ENCODE data around the gene PTK7.

Gene PTK7

GRCh38 chr6:43146709-43147688, 70.9 kb downstream of the PTK7 start:
- DNase-seq: no peak

DNA sequence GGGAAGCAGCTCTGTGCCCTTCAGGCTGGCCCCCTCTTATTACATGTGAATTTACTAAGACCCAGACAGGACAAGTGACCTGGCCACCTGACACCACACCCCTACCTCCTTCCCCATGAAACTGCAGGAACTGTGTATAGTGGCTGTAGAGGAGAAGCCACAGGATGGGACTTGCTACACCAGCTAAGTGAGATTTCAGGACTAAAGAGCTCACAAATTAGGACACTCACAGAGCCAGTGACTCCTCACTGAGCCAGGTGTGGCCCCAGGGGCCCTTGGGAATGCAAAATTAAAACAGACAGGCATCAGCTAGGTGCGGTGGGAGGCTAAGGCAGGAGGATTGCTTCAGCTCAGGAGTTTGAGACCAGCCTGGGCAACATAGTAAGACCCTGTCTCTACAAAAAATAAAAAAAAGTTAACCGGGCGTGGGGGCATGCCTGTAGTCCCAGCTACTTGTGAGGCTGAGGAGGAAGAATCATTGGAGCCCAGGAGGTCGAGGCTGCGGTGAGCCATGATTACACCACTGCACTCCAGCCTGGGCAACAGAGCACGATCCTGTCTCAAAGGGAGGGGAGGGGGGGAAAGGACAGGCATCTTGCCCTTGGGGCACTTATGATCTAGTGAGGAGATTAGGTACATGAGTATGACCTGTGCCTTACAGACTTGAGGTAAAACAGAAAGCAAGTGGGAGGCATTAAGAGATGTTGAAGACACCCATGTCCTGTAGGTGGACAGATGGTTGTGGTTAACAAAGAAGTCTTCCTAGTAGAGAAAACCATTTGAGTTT, 71.8 kb downstream of the PTK7 start:
- no peak for DNase-seq

GRCh38 chr6:43149265-43149664, 73.2 kb downstream of the PTK7 start:
- DNase-seq: no peak

GRCh38 chr6:43150051-43150751, 74.1 kb downstream of the PTK7 start:
- DNase-seq: no peak

GRCh38 chr6:43159599-43159998, 83.5 kb downstream of the PTK7 start:
- no peak for DNase-seq

DNA sequence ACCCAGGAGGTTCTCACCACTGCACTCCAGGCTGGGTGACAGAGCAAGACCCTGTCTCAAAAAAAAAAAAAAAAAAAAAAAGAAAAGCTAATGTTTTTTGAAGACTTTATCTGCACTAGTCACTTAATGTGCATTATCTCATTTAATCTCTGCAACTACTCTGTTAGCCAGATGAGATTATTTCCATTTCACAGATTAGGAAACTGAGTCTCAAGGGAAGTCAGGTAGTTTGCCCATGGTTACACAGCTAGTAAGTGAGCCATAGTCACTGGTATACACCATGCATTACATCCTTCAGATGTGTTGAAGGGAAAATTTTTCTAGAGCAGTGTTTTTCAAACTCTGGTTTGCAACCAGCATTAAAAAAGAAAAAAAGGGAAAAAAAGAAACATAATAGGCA, 87.8 kb downstream of the PTK7 start:
- no peak for DNase-seq

DNA sequence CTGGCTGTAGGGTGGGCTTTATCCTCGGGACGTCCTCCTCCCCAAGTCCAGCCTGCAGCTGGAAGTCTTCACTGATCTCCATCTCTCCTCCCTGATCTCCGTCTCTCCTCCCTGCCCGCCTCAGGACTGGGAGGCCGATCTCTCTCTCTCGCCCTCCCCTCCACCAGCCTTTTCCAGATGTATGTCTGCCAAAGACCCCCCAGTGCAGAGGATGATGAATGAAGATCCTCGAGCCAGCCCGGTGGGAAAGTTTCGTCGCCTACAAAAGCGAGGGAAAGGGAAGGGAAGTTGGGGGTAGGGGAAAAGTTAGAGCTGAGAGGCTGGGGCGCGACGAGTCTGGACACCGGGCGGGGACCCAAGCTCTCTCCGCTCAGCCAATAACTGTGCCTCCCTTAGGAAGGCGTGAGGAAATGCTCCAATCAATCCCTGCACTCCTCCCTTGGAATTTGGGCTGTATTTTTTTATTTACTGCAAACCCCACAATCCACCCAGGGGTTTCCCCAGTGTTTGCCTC, 94.4 kb downstream of the PTK7 start:
- DNase-seq: no peak

DNA sequence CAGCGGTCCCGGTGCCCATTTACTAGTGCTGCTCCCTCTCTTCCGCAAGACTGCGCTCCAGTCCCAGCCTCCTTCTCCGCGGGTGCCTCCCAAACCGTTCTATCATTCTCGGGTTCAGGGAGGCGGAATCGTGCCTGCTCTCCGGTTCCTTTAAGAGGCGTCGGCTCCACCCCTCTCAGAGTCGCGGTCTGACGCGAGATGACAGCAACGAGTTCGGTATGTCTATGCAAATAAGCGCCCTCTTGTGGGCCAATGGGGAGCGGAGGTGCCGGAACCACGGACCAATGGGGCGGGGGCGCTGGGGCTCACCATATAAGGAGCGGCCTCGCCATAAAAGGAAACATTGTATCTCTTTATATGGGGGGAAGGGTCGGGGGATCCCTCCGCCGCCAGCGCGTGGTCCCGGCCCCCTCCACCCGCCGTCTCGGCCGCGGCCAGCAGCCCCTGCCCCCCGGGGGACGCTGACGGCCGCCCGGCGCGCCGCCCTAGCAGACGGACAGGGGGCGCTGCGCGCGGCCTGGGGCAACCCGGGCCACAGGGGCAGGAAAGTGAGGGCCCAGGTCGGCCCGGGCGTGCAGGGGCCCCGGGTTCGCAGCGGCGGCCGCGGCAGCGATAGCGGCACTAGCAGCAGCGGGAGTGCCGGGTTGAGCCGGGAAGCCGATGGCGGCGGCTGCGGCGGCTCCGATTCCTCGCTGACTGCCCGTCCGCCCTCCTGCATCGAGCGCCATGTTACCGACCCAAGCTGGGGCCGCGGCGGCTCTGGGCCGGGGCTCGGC, 95.0 kb downstream of the PTK7 start, which contains the start of gene SRF:
Gene SRF, plus strand, starts transcription at position 339 of the 776 bp plus-strand sequence. Its CDS starts 388 bp downstream, at position 727.
- peak; percentile 99 for DNase-seq

DNA sequence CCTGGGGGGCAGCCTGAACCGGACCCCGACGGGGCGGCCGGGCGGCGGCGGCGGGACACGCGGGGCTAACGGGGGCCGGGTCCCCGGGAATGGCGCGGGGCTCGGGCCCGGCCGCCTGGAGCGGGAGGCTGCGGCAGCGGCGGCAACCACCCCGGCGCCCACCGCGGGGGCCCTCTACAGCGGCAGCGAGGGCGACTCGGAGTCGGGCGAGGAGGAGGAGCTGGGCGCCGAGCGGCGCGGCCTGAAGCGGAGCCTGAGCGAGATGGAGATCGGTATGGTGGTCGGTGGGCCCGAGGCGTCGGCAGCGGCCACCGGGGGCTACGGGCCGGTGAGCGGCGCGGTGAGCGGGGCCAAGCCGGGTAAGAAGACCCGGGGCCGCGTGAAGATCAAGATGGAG, 95.6 kb downstream of the PTK7 start:
- peak; percentile 28 for DNase-seq

- DNase-seq: peak; percentile 39
These were observed 96.2 kb downstream of the PTK7 start for GRCh38 chr6:43172104-43173007.

DNA sequence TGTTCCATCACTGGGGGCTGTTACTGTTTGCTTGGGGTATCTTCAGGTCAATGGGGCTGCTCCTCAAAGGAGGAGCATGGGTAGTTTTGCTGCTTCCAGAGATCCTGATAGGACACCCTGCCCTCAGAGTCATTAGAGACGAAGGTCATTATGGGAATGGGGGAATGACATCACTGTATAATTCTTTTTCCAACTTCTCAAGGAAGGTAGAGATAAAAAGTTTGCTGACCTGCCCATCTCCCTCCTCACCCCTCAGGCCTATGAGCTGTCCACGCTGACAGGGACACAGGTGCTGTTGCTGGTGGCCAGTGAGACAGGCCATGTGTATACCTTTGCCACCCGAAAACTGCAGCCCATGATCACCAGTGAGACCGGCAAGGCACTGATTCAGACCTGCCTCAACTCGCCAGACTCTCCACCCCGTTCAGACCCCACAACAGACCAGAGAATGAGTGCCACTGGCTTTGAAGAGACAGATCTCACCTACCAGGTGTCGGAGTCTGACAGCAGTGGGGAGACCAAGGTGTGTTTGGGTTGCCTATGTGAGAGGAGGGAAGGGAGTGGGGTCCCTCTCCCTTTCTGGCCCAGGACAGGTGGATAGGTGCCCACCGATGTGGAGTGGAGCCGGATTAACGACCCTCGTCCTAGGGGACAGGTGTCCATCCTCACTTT, 97.6 kb downstream of the PTK7 start:
- DNase-seq: peak; percentile 21

DNA sequence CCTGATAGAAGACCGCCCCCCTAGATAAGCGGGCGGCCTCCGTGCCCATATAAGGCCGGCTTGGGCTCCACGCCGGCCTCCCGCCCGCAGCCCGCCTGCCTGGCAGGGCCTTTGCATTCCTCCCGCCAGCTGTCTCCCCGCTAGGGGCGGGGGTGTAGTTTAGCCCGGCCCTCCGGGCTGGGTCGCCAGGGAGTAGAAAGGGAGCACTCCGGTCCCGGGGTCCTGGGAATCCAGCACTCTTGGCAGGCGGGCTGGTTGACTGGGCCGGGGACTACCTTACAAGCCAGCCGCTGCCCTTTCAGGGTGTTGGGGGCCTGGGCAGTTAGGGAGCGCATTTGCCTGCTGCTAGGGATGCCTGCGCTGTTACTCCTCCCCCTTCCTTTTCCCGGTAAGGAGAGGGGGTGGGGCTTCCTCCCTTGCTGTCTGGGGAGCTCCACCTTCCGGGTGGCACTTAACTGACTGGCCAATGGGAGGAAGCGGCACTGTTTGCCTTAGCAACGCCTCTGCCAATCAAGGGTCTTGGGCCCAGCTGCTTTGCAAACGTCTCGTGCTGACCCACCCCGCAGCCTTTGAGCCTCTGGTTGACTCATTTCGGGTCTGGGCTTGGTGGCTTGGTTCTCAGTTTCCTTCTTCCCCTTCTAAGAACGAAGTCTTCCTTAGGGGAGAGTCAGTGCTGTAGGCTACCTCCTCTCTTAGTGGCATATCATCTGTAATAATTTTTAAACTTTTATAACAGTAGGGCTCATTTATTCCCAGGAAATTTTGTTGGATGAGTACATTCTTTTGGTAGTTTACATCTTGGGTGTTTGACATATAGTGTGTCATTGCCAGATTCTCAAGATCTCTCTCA, 98.4 kb downstream of the PTK7 start:
- peak; percentile 92 for DNase-seq

- no peak for DNase-seq
These were observed 99.7 kb downstream of the PTK7 start for GRCh38 chr6:43175676-43176422.

- DNase-seq: no peak
These were observed 100.3 kb downstream of the PTK7 start for GRCh38 chr6:43176423-43176786.

GRCh38 chr6:43178150-43178549, 102.0 kb downstream of the PTK7 start:
- no peak for DNase-seq

GRCh38 chr6:43178951-43179830, 103.1 kb downstream of the PTK7 start:
- no peak for DNase-seq

GRCh38 chr6:43180058-43180457, 103.9 kb downstream of the PTK7 start:
- DNase-seq: no peak

DNA sequence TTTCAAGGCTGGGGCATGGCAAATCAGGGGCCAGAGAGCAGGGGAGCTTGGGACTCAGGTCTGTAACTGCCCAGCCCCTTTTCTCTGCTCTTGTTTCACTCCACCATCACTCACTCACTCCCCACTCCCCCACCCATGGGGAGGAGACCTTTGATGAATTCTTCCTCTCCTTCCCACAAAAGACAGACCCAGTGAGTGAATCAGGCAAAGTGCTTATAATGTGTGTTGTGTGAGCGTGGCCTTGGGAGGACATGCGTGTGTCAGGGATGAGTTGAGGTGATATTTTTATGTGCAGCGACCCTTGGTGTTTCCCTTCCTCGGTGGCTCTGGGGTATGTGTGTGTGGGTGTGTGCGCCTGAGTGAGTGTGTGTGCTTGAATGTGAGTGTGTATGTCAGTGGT, 104.9 kb downstream of the PTK7 start:
- DNase-seq: no peak

Measured in activated gamma-delta T cell treated with Interleukin-2 at 50 U/mL for 16 hours (primary cell).